Right cardiac atrium (tissue), 5 donors: ENCODE results near the gene TRAF1. TPM values are rescaled to one million over a fixed set of nuclear protein-coding genes. Genes with fewer than 3 reads are reported as not detected.
A peak's percentile ranks its signal among the peaks of the same experiment; 100 is the strongest.

Experiments
- ATAC-seq, 2 donors: fragments of 200-7000 bp; cut with Tn5 transposase; one replicate each; pipeline versions ENCODE4 v1.8.0 to v1.9.1; 2020; ENCODE audit warnings: moderate library complexity in 2 of 2, mild to moderate bottlenecking in 1 of 2
- DNase-seq, 3 donors: peaks; one replicate each; pipeline ENCODE4 v3.0.0-alpha.2; 2020
- H3K27ac ChIP-seq: one replicate; pipeline ENCODE4 v1.5.1; 2013; ENCODE audit warnings: mild to moderate bottlenecking, low read length, control low read depth, moderate library complexity
- H3K27me3 ChIP-seq: one replicate; pipeline ENCODE4 v1.6.1; 2013; ENCODE audit not compliant: control insufficient read depth, insufficient read depth
- H3K4me1 ChIP-seq: one replicate; pipeline ENCODE4 v1.6.1; 2013; ENCODE audit warnings: low read length; ENCODE audit not compliant: control insufficient read depth, insufficient read depth
- H3K4me3 ChIP-seq: one replicate; pipeline ENCODE4 v1.5.1; 2013; ENCODE audit warnings: low read length, control low read depth
- H3K9me3 ChIP-seq: one replicate; pipeline ENCODE4 v1.6.1; 2013; ENCODE audit warnings: low read length; ENCODE audit not compliant: control insufficient read depth
- whole genome bisulfite sequencing: extraction: QIAGEN DNeasy Blood & Tissue Kit; methylation state at CpG from one replicate; pipeline ENCODE4 v1.1.7; 2013; 5-methylcytosine and 5-hydroxymethylcytosine counted together
- intact Hi-C, 4 donors: fragments of 100-400 bp; cut with DNase I; formaldehyde crosslinking; loops; one replicate each; pipeline versions ENCODE4 v1.11.0 to v1.14.0; 2022 to 2023
- polyA plus RNA-seq: library from polyadenylated mRNA; stranded (reverse); fragments of 200-250 nt; gene quantifications from one replicate; pipeline ENCODE4 v1.2.3, GENCODE V29; 2013
- total RNA-seq, 4 donors: library from RNA; stranded (reverse); fragmentation: NEBNext Ultra II Directional; extraction: Animal tissue kit (Norgen Biotek cat#: 25700); gene quantifications; one replicate each; pipeline ENCODE4 v1.2.1, GENCODE V29; 2021
- donor health status: healthy with polysubstance abuse.
- donor health status: DM: no; HTN: yes; CAD: no.
- donor health status: DM: no; HTN: no; CAD: no.
- donor health status: DM: no; HTN: yes; CAD: no; lungs with severe emphysema.
- donor health status: DM: yes; HTN: yes; CAD: no.

TRAF1 gene
- total and polyA plus RNA-seq, 5 donors: 3.9 to 6.1 (median 4.8) TPM

DNA sequence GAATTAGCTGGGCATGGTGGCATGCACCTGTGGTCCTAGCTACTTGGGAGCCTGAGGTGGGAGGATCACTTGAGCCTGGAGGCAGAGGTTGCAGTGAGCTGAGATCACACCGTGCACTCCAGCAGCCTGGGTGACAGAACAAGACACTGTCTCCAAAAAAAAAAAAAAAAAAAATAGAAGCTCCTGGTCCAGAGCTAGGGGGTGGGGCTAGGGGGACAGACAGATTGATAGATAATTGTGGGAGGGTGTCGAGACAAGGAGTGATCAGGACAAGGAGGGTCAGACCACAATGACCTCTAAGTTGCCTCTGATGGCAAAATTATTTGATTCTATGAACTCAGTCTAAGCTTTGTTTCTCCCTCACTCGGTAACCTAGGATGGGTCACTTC is 43.0 kb downstream of the TRAF1 start:
- intact Hi-C loops: no loop called here
- Histone ChIP-seq H3K4me3 (no peak overlapping the region), H3K4me1 (no peaks in the 10 kb centered on the region), H3K9me3 (no peaks in the 10 kb centered on the region), H3K27ac (no peak overlapping the region), H3K27me3 (no peaks in the 10 kb centered on the region)
- ATAC-seq (no peak), DNase-seq (peak in 1 of 3 donors; percentile 20)
- WGBS: 76% methylated on average over 3 of the region's 3 CpGs

DNA sequence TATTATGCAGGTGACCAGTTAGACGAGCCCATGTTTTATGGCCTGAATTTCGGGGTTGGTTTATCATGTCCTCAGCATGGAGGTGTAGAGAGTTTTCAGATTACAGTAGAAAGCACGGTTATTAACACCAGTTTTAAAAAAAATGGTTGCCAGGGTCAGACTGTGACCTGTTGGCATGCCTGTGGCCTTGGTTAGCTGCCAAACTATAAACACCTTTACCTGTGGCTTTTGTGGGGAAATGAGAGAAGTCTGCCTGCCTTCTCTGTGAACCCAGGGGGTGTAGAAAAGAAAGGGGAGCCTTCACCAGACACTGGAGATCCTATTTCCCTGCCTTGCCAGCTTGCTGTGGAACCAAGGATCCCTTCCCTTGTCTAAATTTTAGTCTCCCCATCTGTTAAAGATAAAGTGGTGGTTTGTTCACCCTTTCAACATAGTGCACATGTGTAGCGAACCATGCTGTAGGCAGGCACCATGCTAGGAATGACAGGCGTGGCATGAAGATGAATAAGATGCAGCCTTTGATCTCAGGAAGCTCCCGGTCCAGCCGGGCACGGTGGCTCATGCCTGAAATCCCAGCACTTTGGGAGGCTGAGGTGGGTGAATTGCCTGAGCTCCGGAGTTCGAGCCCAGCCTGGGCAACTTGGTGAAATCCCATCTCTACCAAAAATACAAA is 43.5 kb downstream of the TRAF1 start:
- no peaks in the 10 kb centered on the region for H3K4me1 ChIP-seq
- 81% methylated on average over 10 of the region's 10 CpGs for WGBS
- no peaks in the 10 kb centered on the region for H3K27me3 ChIP-seq
- ATAC-seq (no peak), DNase-seq (no peak)
- intact Hi-C loops: no loop called here
- no peak overlapping the region for H3K4me3 ChIP-seq
- H3K9me3 ChIP-seq: no peaks in the 10 kb centered on the region
- H3K27ac ChIP-seq: no peak overlapping the region

DNA sequence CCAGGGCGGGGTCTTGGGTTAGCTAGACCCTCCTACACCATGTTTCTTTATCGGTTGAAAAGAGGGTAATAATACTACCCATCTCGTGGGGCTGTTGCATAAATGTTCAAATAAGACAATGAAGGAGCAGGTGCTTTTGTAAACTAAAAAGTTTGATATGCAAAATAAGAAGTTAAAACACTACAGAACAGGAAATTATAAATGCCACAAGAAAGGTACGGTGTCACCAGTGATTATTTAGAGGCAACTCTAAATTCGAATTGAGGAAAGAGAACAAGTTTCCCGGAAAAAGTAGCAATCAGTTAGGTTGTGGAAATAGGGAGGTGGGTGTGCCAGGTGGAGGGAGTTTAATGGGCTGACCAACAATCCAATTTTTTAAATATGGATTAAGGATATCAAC is 47.1 kb downstream of the TRAF1 start:
- H3K4me1 ChIP-seq: peaks cover 3% of the 10 kb centered on the region
- intact Hi-C loops: loop anchor here in 1 of 4 donors (5.0 kb wide), 1 partner anchor 58 kb away; no protein-coding TSS in a partner anchor
- no peak overlapping the region for H3K27ac ChIP-seq
- H3K27me3 ChIP-seq: no peaks in the 10 kb centered on the region
- 78% methylated on average over 6 of the region's 6 CpGs for WGBS
- no peaks in the 10 kb centered on the region for H3K9me3 ChIP-seq
- DNase-seq (no peak), ATAC-seq (no peak)
- H3K4me3 ChIP-seq: no peak overlapping the region

DNA sequence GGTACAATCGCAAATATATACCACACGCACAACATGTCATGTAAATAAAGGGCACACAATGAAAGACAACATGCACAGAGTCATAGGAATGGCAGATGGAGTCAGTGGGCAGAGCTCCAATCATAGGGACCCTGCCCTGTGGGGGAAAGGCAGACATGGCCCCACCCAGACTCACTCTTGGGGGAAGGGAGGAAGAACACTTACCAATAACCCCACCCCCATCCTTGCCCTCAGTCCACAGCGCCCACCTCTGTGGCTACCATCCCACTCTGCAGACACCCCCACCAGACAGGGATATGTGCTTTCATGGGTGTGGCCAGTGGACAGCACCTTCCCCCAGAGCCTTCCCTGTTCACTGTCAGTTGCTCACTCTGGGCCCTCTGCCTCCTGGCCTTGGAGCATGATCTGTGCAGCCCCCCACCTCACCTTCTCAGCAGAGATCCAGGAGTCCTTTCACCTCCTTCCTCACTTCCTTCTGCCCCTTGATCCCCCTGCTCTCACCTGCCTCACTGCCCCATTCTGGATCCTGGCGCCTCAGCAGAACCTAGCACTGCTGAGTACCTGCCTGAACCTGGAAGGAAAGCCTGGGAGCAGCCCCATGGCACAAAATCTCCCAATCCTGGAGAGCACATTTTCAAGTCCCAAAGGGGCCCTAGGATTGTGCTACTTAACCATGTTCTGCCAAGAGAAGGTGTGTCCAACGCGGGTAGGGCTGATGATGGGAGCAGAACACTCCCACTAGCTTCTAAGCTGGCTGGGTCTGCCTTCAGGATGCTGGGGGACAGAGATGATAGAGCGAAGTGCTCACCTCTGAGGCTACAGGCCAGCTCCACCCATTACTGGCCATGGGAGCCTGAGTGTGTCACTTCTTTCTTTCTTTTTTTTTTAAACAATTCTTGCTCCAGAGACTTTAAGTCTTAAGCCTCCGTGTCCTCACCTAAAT is 48.1 kb downstream of the TRAF1 start:
- no peak overlapping the region for H3K4me3 ChIP-seq
- 80% methylated on average over 8 of the region's 8 CpGs for WGBS
- no peaks in the 10 kb centered on the region for H3K9me3 ChIP-seq

DNA sequence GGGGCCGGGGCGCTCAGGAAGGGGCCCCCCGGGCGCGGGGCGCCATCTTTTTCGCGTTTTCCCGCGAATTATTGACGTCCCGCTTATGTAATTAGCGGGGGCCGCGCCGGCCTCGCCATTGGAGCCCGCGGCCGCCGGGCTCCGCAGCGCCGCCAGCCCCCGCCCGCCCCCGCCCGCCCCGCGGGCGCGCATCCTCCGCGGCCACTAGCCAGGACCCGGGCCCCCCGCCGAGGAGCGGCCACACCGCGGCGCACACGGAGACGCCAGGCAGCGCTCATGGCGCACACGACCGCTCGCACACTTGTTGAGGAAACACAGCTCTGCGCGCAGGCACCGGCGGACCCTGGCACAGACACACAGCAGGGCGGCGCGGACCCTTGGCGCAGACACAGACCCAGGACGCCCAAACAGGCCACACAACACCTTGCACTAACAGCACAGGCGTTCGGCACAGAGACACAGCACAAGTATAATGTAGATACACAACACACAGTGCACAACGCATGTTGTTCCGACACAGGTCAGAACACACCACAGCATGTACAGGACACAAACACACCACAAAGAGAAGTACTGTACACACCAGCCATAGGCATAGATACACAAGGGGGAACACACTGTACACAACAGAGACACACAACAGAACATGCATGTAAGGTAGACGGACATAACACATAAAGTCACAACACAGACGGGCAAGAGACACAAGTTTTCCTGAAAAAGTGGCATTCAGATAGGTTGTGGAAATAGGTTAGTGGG is 49.1 kb downstream of the TRAF1 start:
- WGBS: 2% methylated on average over 63 of the region's 63 CpGs
- no peaks in the 10 kb centered on the region for H3K27me3 ChIP-seq
- H3K27ac ChIP-seq: peak overlapping the region; percentile 57
- peaks cover 3% of the 10 kb centered on the region for H3K4me1 ChIP-seq
- DNase-seq (peak; percentile 73 to 89 (median 87)), ATAC-seq (peak; percentile 36 to 49)
- H3K4me3 ChIP-seq: peak overlapping the region; percentile 94
- intact Hi-C loops: loop anchor here in 1 of 4 donors (5.0 kb wide), 1 partner anchor 60 kb away; no protein-coding TSS in a partner anchor
- H3K9me3 ChIP-seq: no peaks in the 10 kb centered on the region

More for the DNA sequence above, 48.1 kb downstream of the TRAF1 start:
- Histone ChIP-seq H3K27me3 (no peaks in the 10 kb centered on the region), H3K27ac (no peak overlapping the region), H3K4me1 (peaks cover 3% of the 10 kb centered on the region)
- DNase-seq (no peak), ATAC-seq (no peak)
- intact Hi-C loops: loop anchor here in 1 of 4 donors (5.0 kb wide), 1 partner anchor 59 kb away; no protein-coding TSS in a partner anchor

DNA sequence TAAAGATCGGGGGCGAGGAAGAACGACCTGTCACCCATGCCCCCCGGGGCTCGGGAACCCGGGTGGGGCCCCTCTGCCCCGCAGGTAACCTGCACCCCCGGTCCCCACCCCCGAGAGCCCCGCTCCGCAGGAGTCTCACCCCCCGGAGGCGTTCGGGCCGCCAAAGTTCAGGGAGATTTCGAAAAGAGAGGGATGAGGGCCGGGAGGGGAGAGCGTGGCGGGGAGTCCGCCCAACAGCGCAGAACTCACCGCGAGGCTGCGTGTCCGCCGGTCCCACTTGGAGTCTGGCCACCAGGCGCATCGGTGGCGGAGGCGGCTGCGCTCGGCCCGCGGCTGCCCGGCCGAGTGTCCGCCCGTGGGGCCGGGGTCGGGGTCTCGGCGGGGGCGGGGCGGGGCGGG is 49.8 kb downstream of the TRAF1 start, which contains the start of gene PHF19:
Gene PHF19 (minus strand): TSS at position 347 of the 399 bp plus-strand sequence. CDS start 2,447 bp downstream, outside the sequence.
- Histone ChIP-seq H3K4me3 (peak within 1 kb of the TSS; percentile 94), H3K4me1 (peaks cover 3% of the 10 kb centered on the region), H3K27me3 (no peaks in the 10 kb centered on the region), H3K27ac (peak within 1 kb of the TSS; percentile 72), H3K9me3 (no peaks in the 10 kb centered on the region)
- peak; percentile 20 to 47 for ATAC-seq
- under 1% methylated on average over 40 of the region's 45 CpGs for WGBS
- intact Hi-C loops: loop anchor here in 1 of 4 donors (5.0 kb wide), 1 partner anchor 60 kb away; no protein-coding TSS in a partner anchor
- DNase-seq: peak; percentile 52 to 78 (median 75)

DNA sequence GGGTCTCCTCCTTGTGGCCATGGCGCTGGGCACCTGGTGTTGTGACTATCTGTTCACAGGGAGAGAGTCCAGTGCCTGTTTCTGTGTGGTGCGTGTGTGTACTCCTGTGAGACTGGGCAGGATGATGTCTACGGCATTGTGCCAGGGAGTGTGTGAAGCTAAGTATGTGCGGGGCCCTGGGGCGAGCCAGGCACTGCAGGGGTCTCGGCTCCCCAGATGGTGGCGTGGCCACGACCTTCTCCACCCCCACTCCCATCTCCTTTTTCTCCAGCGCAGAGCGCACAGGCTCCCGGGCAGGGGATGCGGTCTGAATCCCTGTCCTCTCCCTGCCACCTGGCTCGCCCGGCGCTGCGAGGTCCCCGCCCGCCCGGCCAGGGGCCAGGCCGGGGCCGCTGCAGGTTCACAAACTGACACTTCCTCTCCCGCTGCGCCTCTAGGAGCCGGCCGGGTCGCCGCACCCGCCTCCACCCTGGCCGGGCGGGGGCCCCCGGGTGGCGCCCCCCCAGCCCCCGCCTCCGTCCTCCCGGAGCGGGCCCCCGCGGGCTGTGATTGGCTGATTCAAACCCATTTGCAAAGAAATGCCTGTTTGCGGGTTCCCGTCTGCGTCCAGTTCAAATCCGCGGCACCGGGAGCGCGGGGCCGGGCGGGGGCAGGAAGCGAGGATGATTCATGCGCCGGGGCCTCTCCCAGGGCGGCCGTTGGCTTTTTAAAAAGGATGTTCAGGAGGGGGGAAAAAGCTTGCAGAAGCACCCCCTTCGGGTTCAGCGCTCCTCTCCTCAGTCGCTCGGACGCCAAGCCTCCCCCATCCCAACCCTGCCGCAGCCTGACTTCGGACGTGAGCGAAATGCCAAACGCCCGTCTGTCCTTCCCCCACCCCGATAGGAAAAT is 50.4 kb downstream of the TRAF1 start:
- Histone ChIP-seq H3K27ac (peak overlapping the region; percentile 58), H3K9me3 (no peaks in the 10 kb centered on the region), H3K4me1 (peaks cover 3% of the 10 kb centered on the region), H3K27me3 (no peaks in the 10 kb centered on the region), H3K4me3 (peak overlapping the region; percentile 94)
- peak; percentile 88 to 94 (median 92) for DNase-seq
- 2% methylated on average over 65 of the region's 65 CpGs for WGBS
- peak; percentile 84 to 89 for ATAC-seq
- intact Hi-C loops: loop anchor here in 1 of 4 donors (5.0 kb wide), 1 partner anchor 61 kb away; no protein-coding TSS in a partner anchor

DNA sequence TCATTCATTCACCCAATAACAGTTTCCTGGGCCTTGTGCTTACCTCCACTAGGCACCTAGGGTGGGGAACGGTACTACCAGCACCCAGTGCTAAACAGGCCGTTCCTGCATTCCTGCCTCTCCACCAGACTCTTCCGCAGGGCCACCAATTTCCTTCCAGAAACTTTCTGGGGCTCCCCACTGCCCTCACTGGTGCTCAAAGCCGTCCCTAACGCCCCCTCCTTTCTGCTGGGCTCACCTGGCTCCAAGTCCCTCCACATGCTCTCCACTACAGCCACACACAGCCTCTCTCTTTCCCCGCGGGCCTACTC is 51.0 kb downstream of the TRAF1 start:
- peak overlapping the region; percentile 49 for H3K27ac ChIP-seq
- peaks cover 3% of the 10 kb centered on the region for H3K4me1 ChIP-seq
- no peak overlapping the region for H3K4me3 ChIP-seq
- no peaks in the 10 kb centered on the region for H3K27me3 ChIP-seq
- no peaks in the 10 kb centered on the region for H3K9me3 ChIP-seq
- DNase-seq (no peak), ATAC-seq (no peak)
- 58% methylated on average over 7 of the region's 7 CpGs for WGBS
- intact Hi-C loops: loop anchor here in 1 of 4 donors (5.0 kb wide), 1 partner anchor 62 kb away; no protein-coding TSS in a partner anchor

DNA sequence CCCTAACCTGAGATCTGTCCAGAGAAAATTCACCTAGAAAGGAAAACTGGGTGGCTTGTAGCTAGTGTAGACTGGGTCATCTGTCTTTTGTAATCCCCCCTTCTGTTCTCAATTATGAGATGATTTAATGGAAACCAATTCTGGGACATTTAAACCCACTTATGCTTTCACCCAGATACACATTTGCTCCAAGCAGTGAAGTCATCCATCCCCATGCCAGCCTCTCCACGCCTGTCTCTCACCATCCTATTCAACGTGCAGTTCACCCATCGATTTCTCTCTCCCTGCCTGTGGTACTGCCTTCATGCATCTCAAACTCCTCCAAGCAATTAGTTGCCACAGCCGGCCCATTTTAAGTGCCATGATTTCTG is 51.4 kb downstream of the TRAF1 start:
- H3K9me3 ChIP-seq: no peaks in the 10 kb centered on the region
- H3K27me3 ChIP-seq: no peaks in the 10 kb centered on the region
- ATAC-seq (no peak), DNase-seq (no peak)
- peaks cover 3% of the 10 kb centered on the region for H3K4me1 ChIP-seq
- H3K4me3 ChIP-seq: no peak overlapping the region
- WGBS: 70% methylated on average over 4 of the region's 4 CpGs
- intact Hi-C loops: loop anchor here in 1 of 4 donors (5.0 kb wide), 1 partner anchor 62 kb away; no protein-coding TSS in a partner anchor
- peak overlapping the region; percentile 49 for H3K27ac ChIP-seq
